ENCODE results near the gene P2RX7.

The P2RX7 gene

DNA sequence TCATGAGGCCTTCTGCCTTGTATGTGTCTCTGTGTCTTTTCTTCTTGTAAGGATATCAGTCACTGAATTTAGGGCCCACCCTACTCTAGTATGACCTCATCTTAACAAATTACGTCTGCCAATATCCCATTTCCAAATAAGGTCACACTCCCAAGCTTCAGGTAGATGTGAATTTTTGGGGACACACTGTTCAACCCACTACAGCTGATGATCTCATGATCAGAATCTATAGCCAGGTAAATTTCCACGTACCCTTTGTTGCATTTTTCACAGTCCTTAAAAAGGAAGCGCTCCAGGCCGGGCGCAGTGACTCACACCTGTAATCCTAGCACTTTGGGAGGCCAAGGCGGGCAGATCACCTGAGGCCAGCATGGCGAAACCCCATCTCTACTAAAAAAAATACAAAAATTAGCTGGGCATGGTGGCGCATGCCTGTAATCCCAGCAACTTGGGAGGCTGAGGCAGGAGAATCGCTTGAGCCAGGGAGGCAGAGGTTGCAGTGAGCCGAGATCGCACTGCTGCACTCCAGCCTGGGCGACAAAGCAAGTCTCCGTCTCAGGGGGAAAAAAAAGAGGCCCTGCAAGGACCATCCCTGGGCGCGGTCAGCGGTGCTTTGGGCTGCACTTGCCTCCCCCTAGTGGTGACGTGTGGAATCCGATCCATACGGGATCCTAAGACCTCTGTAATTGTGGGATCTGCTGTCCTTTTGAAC is 97.3 kb downstream of the P2RX7 start:
- DNase-seq (ENCODE audit: low spot score), result peak; percentile 63

DNA sequence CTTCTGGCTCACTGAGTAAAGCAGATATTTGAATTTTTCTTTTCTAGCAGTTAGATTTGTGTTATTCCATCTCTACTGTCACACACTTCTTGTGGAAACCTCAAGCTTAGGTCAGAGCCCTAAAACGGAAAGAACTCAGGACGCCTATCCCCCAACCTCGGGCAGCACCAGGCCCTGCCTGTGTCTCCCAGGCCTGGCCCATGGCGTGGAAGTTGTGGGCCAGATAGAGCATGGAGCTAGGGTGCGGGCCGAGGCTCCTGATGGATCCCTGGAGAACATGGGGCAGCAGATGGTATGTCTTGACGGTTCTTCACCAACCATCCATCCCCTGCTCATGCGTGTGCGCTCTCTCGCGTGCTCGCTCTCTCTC is 97.8 kb downstream of the P2RX7 start:
- no peak for DNase-seq (ENCODE audit: low spot score)

DNA sequence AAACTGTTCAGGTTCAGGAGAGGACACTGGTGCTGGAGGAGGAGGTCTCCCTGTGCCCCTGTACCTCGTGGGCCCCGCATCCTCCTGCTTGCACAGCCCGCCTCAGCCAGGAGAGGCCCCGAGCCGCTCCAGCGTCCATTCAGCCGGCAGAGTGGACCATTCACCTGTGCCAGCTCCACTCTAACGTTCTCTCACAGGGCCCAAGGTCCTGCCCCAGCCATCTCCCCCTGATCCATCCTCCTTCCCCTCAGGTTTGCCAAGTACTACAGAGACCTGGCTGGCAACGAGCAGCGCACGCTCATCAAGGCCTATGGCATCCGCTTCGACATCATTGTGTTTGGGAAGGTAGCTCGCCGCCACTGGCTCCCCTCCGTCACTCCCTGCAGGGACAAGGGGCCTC is 99.5 kb downstream of the P2RX7 start:
- no peak for DNase-seq (ENCODE audit: low spot score)

DNA sequence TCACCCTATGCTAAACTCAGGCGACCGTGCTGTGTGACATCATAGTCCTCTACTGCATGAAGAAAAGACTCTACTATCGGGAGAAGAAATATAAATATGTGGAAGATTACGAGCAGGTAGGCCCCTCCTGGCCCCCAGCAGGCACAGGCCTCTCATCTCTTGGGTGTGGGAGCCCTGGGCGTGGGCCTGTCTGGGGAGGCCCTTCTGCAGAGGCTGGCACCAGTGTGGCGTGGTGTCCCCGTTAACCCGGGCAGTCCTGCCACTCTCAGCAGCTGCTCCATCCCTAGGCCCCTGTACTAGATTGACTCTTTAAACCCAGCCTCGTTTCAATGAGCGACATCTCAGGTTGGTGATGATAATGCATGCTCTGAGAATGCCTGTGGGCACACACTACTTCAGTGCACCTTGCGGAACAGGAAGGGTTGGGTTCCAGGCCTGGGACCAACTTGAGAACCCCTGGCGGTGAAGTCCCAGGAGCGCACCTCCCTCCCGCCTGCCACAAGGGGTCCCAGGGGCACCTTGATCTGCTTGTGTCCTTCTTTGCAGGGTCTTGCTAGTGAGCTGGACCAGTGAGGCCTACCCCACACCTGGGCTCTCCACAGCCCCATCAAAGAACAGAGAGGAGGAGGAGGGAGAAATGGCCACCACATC is 100.4 kb downstream of the P2RX7 start:
- no peak for DNase-seq (ENCODE audit: low spot score)

DNA sequence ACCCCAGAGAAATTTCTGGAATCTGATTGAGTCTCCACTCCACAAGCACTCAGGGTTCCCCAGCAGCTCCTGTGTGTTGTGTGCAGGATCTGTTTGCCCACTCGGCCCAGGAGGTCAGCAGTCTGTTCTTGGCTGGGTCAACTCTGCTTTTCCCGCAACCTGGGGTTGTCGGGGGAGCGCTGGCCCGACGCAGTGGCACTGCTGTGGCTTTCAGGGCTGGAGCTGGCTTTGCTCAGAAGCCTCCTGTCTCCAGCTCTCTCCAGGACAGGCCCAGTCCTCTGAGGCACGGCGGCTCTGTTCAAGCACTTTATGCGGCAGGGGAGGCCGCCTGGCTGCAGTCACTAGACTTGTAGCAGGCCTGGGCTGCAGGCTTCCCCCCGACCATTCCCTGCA is 100.9 kb downstream of the P2RX7 start:
- no peak for DNase-seq (ENCODE audit: low spot score)

DNA sequence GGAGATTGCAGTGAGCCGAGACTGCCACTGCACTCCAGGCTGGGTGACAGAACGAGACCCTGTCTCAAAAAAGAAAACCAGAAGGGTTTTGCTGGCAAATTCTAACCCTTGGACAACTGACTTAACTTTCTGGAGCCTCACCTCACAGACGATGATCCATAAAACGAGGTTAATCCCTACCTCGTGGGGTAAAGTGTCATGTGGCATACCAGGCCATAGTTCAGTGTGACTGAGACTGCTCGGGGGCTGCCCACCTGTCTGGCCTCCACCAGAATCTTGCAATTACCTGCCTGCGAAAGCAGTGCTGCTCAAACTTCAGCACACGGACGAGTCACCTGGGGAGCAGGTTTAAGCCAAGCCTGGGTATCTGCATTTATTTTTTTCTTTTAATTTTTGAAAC is 104.1 kb downstream of the P2RX7 start:
- DNase-seq (ENCODE audit: low spot score), result no peak

DNA sequence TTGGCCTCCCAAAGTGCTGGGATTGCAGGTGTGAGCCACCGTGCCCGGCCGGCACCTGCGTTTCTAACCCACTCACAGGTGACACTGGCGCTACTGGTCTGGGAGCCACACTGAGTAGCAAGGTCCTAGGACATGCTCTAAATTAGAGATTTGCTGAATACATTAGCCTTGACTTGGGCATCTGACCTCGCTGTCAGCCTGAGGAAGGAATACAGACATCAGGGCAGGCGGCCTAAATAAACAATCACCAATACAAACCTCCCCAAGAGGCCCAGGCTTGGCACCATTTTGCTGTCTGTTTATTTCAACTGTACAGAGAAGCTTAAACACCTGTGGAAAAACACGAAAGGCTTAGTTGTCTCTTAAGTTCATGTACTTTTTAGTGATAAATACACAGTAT is 104.7 kb downstream of the P2RX7 start:
- DNase-seq (ENCODE audit: low spot score), result no peak
